KOPT-K1 (cell line): Measurements from ENCODE around the gene EME2.

Experiments
- H3K27ac ChIP-seq: fragments of 200-600 bp; sonication (generic); 2 replicates; pipeline ENCODE4 v1.5.1; 2016; ENCODE audit warnings: antibody characterized with exemption, mild to moderate bottlenecking, low read depth, low read length; ENCODE audit not compliant: poor library complexity, severe bottlenecking
- H3K36me3 ChIP-seq: fragments of 200-600 bp; sonication (generic); 2 replicates; pipeline ENCODE4 v1.5.1; 2017; ENCODE audit warnings: antibody characterized with exemption, mild to moderate bottlenecking, low read length, moderate library complexity; ENCODE audit not compliant: insufficient read depth
- H3K9me3 ChIP-seq: fragments of 200-600 bp; sonication (generic); 2 replicates; pipeline ENCODE4 v1.5.1; 2017; ENCODE audit warnings: antibody characterized with exemption, low read length, mild to moderate bottlenecking; ENCODE audit not compliant: insufficient read depth, poor library complexity, severe bottlenecking

The EME2 gene

DNA sequence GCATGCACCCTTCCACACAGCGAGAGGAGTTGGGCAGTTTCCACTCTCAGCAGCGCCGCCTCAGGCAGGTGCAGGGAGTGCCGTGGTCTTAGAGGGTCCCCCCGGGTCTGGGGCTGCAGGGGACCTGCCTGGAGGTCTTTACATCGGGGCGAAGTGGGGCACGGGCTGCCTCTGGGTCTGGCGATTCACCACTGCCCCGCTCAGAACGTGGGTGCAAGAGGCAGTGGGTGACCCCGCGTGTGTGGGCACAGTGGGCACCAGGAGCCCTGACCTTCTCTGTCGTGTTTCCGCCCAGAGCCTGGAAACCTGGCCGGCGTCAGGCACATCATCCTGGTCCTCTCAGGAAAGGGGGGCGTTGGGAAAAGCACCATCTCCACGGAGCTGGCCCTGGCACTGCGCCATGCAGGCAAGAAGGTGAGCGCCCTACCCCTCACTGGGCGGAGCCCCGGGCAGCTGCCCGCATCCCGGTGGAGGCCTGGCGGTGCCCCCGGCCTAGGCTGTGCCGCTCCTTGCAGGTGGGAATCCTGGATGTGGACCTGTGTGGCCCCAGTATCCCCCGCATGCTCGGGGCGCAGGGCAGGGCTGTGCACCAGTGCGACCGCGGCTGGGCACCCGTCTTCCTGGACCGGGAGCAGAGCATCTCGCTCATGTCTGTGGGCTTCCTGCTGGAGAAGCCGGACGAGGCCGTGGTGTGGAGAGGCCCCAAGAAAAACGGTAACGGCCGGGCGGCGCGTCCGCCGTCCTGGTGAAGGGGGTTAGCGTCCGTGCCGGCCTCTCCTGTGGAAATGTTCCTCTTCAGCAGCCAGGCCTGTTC lies 13.8 kb downstream of the EME2 start:
- Histone ChIP-seq H3K27ac (no peak overlapping the region), H3K36me3 (peaks cover 66% of the 10 kb centered on the region), H3K9me3 (no peaks in the 10 kb centered on the region)

GRCh38 chr16:1787056-1787321 lies 14.4 kb downstream of the EME2 start:
- Histone ChIP-seq H3K27ac (no peak overlapping the region), H3K36me3 (peaks cover 70% of the 10 kb centered on the region), H3K9me3 (no peaks in the 10 kb centered on the region)

- Histone ChIP-seq H3K9me3 (no peaks in the 10 kb centered on the region), H3K36me3 (peaks cover 76% of the 10 kb centered on the region), H3K27ac (no peak overlapping the region)
Observed at GRCh38 chr16:1787322-1788094, 14.9 kb downstream of the EME2 start.

- H3K36me3 ChIP-seq: peaks cover 80% of the 10 kb centered on the region
- no peaks in the 10 kb centered on the region for H3K9me3 ChIP-seq
- no peak overlapping the region for H3K27ac ChIP-seq
Observed at GRCh38 chr16:1788095-1788707, 15.6 kb downstream of the EME2 start.

DNA sequence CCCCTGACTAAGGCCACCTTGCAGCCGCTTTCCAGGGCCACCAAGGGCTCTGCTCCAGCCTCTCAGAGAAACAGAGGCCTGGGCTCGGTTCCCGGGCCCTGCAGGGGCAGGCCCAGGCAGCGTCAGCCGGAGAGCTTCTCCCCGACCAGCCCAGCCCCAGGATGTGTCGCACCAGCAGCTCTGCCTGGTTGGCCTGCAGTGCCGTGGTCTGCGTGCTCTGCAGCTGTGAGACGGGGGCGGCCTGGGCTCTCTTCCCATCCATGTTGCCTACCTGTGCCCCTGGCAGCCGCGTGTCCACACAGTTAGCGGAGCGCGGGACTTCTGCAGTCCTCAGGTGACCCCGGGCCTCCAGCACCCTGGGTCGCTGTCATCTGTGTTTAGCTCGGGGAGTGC lies 16.1 kb downstream of the EME2 start:
- Histone ChIP-seq H3K9me3 (no peaks in the 10 kb centered on the region), H3K36me3 (peaks cover 80% of the 10 kb centered on the region), H3K27ac (no peak overlapping the region)

- H3K9me3 ChIP-seq: no peaks in the 10 kb centered on the region
- H3K27ac ChIP-seq: no peak overlapping the region
- H3K36me3 ChIP-seq: peaks cover 80% of the 10 kb centered on the region
Observed at GRCh38 chr16:1789643-1790045, 17.0 kb downstream of the EME2 start.

DNA sequence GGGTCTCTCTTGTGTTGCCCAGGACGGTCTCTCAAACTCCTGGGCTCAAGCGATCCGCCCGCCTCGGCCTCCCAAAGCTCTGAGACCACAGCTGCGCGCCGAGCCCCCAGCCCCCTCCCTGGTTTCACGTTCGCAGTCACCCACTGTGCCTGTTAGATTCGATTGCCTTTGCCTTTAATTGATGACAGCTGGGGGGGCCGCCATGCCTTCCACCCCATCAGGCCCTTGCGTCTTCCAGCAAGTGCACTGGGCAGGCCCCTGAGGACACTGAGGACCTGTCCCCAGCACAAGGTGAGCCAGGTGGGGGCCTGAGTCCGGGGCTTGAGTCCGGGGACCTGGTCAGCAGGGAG lies 17.6 kb downstream of the EME2 start:
- H3K36me3 ChIP-seq: peaks cover 74% of the 10 kb centered on the region
- no peaks in the 10 kb centered on the region for H3K9me3 ChIP-seq
- H3K27ac ChIP-seq: no peak overlapping the region

DNA sequence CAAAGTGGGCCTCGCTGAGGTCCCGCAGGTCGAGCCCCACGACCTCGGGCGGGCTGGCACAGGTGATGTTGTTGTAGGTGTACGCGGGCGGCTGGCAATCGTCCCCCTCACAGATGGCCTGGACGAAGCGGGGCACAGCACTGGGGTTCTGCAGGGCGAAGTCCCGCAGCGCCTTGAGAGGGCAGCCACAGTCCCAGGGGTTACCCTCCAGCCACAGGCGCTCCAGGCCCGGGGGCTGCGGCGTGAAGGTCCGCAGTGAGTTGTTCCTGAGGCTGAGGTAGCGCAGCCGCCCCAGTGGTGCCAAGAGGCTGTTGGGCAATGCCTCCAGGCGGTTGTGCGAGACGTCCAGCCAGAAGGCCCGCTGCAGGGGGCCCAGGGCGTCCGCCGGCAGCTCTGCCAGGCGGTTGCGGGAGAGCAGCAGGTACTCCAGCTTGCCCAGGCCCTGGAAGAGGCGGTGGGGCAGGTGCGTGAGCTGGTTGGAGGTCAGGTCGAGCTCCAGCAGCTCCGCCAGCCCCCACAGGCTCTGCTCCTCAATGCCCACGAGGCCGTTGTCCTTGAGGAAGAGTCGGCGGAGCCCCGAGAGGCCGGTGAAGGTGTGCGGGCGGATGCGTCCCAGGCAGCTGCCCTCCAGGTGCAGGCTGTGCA lies 18.1 kb downstream of the EME2 start:
- H3K27ac ChIP-seq: no peak overlapping the region
- H3K9me3 ChIP-seq: no peaks in the 10 kb centered on the region
- H3K36me3 ChIP-seq: peaks cover 69% of the 10 kb centered on the region

- H3K36me3 ChIP-seq: peaks cover 62% of the 10 kb centered on the region
- no peaks in the 10 kb centered on the region for H3K9me3 ChIP-seq
- no peak overlapping the region for H3K27ac ChIP-seq
Observed at GRCh38 chr16:1791256-1791942, 18.8 kb downstream of the EME2 start.

DNA sequence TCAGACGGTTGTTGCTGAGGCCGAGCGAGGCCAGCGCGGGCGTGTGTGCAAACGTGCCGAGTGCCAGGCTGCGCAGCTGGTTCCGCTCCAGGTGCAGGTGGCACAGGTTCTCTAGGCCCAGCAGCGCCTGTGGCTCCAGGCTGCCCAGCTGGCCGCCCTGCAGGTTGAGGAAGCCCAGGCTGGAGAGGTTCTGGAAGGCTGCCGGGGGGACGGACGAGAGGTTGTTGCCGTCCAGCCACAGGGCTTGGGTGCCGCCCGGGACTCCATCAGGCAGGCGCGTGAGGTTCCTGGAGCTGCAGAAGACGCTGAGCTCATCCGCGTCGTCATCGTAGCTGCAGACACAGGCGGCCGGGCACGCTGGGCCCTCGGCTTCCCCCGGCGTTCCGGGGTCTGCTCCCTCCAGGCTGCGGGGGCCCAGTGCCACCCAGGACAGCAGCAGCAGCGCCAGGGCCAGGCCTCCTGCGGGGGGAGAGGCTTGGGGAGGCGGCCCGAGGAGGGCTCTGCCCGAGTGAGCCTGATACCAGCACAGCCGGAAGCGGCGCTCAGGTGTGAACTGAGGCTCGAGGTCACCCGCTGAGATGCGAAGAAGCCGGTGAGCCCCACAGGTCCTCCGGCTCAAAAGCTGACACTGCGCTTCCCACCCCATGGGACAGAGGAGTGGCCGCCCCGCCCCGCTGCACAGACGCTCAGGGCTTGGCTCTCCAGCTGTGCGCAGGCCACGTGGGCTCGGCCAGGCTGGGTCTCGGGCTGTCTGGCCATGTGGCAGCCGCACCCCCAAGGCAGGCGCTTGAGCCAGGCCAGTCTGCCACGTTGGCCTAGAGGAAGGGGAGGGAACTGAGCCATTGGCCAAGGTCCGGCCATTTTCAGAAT lies 19.6 kb downstream of the EME2 start:
- Histone ChIP-seq H3K9me3 (peaks cover 1% of the 10 kb centered on the region), H3K36me3 (peaks cover 54% of the 10 kb centered on the region), H3K27ac (no peak overlapping the region)

DNA sequence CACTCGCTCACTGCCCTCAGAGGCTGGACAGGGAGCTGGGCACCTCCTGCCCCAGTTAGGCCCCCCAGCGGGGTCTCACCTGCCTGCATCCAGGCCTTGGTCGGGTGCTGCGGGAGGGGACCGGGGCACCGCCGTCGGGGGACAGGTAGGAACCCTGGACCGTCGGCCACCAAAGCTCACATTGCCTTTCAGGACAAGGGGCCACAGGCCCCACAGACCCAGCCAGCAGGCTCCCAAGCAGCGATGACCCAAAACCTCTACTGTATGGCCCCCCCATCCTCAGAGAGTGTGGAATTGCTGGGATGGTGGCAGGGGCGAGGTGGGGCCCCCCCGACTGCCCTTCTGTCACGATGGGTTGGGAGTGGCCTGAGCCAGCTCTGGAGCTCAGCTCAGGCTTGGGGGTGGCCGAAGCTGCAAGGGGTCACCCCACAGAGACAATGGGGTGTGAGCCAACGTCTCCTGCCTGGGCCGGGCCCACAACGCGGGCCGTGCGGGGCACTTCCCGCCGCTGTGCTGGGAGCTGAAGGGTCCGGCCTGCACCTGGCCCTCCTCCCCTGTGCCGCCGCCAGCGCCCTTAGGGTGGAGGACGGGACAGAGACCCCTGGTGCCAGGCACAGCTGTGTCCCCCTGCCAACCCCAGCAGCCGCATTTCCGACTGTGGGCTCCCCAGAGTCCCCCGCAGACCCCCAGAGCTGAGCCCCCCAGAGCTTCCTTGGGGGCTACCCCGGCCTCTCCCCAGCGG lies 20.4 kb downstream of the EME2 start:
- H3K9me3 ChIP-seq: peaks cover 10% of the 10 kb centered on the region
- H3K36me3 ChIP-seq: peaks cover 46% of the 10 kb centered on the region
- no peak overlapping the region for H3K27ac ChIP-seq

GRCh38 chr16:1793578-1794220 lies 21.1 kb downstream of the EME2 start, which contains the start of gene IGFALS:
Gene IGFALS (minus strand): TSS chr16:1793705. CDS start chr16:1793652, 53 bp downstream.
- Histone ChIP-seq H3K9me3 (peaks cover 16% of the 10 kb centered on the region), H3K27ac (no peak within 1 kb of the TSS), H3K36me3 (peaks cover 39% of the 10 kb centered on the region)

DNA sequence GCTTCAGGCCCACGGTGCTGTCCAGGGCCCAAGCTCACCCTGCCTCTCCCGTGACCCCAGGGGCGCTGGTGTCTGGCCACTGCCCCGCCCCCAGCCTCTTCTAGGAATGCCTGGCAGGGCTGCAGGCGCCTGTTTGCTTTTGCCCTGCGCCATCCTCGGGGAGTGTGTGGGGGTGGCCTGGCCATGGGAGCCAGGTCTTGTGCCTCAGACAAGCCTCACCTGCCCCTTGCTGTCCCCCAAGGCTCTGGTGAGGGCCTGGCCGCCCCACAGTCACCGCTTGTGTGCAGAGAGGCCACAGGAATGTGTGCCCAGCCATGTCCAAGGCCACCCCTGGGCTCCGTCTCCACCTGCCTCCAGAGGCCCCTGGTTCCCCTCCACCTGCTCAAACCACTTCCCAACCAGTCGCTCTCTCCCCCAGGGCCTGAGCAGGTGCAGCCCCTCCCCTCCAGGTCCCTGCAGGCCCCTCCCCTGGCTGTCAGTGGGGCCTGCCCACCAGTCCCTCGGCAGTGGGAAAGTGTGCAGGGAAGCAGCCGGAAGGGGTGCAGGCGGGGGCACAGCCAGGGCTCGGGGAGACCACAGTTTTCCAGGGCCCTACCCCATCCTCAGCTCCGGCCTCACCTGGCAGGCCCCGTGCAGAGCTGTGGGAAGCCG lies 21.7 kb downstream of the EME2 start:
- peaks cover 33% of the 10 kb centered on the region; the same call in 1 of the 2 replicates for H3K36me3 ChIP-seq

More for the DNA sequence above, 21.7 kb downstream of the EME2 start:
- Histone ChIP-seq H3K9me3 (peaks cover 23% of the 10 kb centered on the region), H3K27ac (no peak overlapping the region)
